Liver (tissue), 9 donors: Measurements from ENCODE around the gene WIPF1. TPM values are rescaled to one million over a fixed set of nuclear protein-coding genes. Genes with fewer than 3 reads are reported as not detected.

Source experiments
- DNase-seq: peaks from one replicate; pipeline ENCODE4 v3.0.0-alpha.2; 2017; ENCODE audit warnings: low spot score
- H3K27ac ChIP-seq, 2 donors: one replicate each; pipeline ENCODE4 v1.7.0; 2013; ENCODE audit warnings: inconsistent platforms in 2 of 2, low read length in 2 of 2, control low read depth in 1 of 2, low read depth in 1 of 2, mild to moderate bottlenecking in 1 of 2
- H3K27me3 ChIP-seq, 4 donors: one replicate each; pipeline versions ENCODE4 v1.6.1 to v1.7.0; 2013; ENCODE audit warnings: low read length in 3 of 4, inconsistent platforms in 1 of 4, mild to moderate bottlenecking in 1 of 4, moderate library complexity in 1 of 4; ENCODE audit not compliant: control insufficient read depth in 4 of 4, insufficient read depth in 4 of 4
- H3K36me3 ChIP-seq, 4 donors: one replicate each; pipeline versions ENCODE4 v1.6.1 to v1.7.0; 2013; ENCODE audit warnings: low read length in 3 of 4, mild to moderate bottlenecking in 3 of 4, low read depth in 1 of 4, moderate library complexity in 1 of 4; ENCODE audit not compliant: control insufficient read depth in 4 of 4, insufficient read depth in 3 of 4
- H3K4me1 ChIP-seq, 4 donors: one replicate each; pipeline versions ENCODE4 v1.6.1 to v1.7.0; 2013; ENCODE audit warnings: low read length in 3 of 4, mild to moderate bottlenecking in 3 of 4, moderate library complexity in 1 of 4; ENCODE audit not compliant: control insufficient read depth in 4 of 4, insufficient read depth in 4 of 4
- H3K4me3 ChIP-seq, 3 donors: one replicate each; pipeline versions ENCODE4 v1.6.1 to v1.7.0; 2013; ENCODE audit warnings: low read length in 3 of 3, control low read depth in 1 of 3, low read depth in 1 of 3, mild to moderate bottlenecking in 1 of 3
- H3K9ac ChIP-seq, 2 donors: one replicate each; pipeline ENCODE4 v1.7.0; 2013; ENCODE audit warnings: low read length in 2 of 2, mild to moderate bottlenecking in 2 of 2, moderate library complexity in 2 of 2, control low read depth in 1 of 2, low read depth in 1 of 2
- H3K9me3 ChIP-seq, 4 donors: one replicate each; pipeline versions ENCODE4 v1.6.1 to v1.7.0; 2013; ENCODE audit warnings: low read length in 3 of 4; ENCODE audit not compliant: control insufficient read depth in 4 of 4
- ATF3 ChIP-seq: IDR thresholded peaks from 2 replicates; pipeline ENCODE4 v1.6.1; 2016; ENCODE audit warnings: antibody characterized with exemption
- CTCF ChIP-seq: fragments of 150-350 bp; IDR thresholded peaks from 2 replicates; pipeline ENCODE4 v1.5.1; 2017; ENCODE audit warnings: improper control_type of control experiment, low read depth, low read length; ENCODE audit not compliant: missing input control
- EGR1 ChIP-seq, 2 donors: IDR thresholded peaks; 2 replicates each; pipeline ENCODE4 v1.6.1; 2016 to 2018; ENCODE audit warnings: antibody characterized with exemption in 2 of 2, low read depth in 2 of 2
- FOXA1 ChIP-seq: IDR thresholded peaks from 2 replicates; pipeline ENCODE4 v1.6.1; 2016; ENCODE audit warnings: antibody characterized with exemption
- FOXA2 ChIP-seq: IDR thresholded peaks from 2 replicates; pipeline ENCODE4 v1.6.1; 2016; ENCODE audit warnings: antibody characterized with exemption
- HNF4A ChIP-seq, 2 donors: conservative IDR thresholded peaks; 2 replicates each; pipeline ENCODE4 v1.6.1; 2016; ENCODE audit warnings: antibody characterized with exemption in 2 of 2, mild to moderate bottlenecking in 2 of 2
- HNF4G ChIP-seq: IDR thresholded peaks from 2 replicates; pipeline ENCODE4 v1.6.1; 2016; ENCODE audit warnings: antibody characterized with exemption
- JUND ChIP-seq, 2 donors: IDR thresholded peaks; 2 replicates each; pipeline ENCODE4 v1.6.1; 2016; ENCODE audit warnings: antibody characterized with exemption in 2 of 2
- NR2F2 ChIP-seq: IDR thresholded peaks from 2 replicates; pipeline ENCODE4 v1.6.1; 2016; ENCODE audit warnings: antibody characterized with exemption
- RAD21 ChIP-seq, 2 donors: IDR thresholded peaks; 2 replicates each; pipeline ENCODE4 v1.6.1; 2016; ENCODE audit warnings: antibody characterized with exemption in 2 of 2, mild to moderate bottlenecking in 2 of 2
- REST ChIP-seq: IDR thresholded peaks from 2 replicates; pipeline ENCODE4 v1.6.1; 2016; ENCODE audit warnings: antibody characterized with exemption, mild to moderate bottlenecking
- RXRA ChIP-seq, 2 donors: IDR thresholded peaks; 2 replicates each; pipeline ENCODE4 v1.6.1; 2017 to 2018; ENCODE audit warnings: antibody characterized with exemption in 2 of 2, mild to moderate bottlenecking in 1 of 2
- SP1 ChIP-seq: IDR thresholded peaks from 2 replicates; pipeline ENCODE4 v1.6.1; 2018; ENCODE audit warnings: antibody characterized with exemption, mild to moderate bottlenecking
- TAF1 ChIP-seq: conservative IDR thresholded peaks from 2 replicates; pipeline ENCODE4 v1.6.1; 2016; ENCODE audit warnings: antibody characterized with exemption, mild to moderate bottlenecking
- YY1 ChIP-seq: IDR thresholded peaks from 2 replicates; pipeline ENCODE4 v1.6.1; 2016; ENCODE audit warnings: antibody characterized with exemption, mild to moderate bottlenecking
- WGBS: extraction: QIAGEN DNeasy Blood & Tissue Kit; methylation state at CpG from one replicate; pipeline ENCODE4 v1.1.7; 2013; 5-methylcytosine and 5-hydroxymethylcytosine counted together
- polyA plus RNA-seq, 2 donors: library from polyadenylated mRNA; stranded (reverse) in 1 of 2; unstranded in 1 of 2; fragments of 200-250 nt in 1 of 2; fragments of >200 nt in 1 of 2; fragmentation: Nextera tagmentation in 1 of 2; extraction: Ambion mirVana in 1 of 2; gene quantifications; one replicate each; pipeline versions ENCODE4 v1.2.1 to v1.2.3, GENCODE V29; 2013 to 2015
- total RNA-seq, 2 donors: library from RNA; depleted of rRNA; stranded (reverse); fragments of >200 nt; gene quantifications; one replicate each; pipeline ENCODE4 v1.2.3, GENCODE V29; 2014
- donor health status: healthy.
- donor health status: healthy.
- donor health status: healthy.
- donor health status: healthy.
- donor health status: healthy.

Gene WIPF1
- total and polyA plus RNA-seq, 4 donors = 4.7 to 7.7 (median 6.3) TPM

DNA sequence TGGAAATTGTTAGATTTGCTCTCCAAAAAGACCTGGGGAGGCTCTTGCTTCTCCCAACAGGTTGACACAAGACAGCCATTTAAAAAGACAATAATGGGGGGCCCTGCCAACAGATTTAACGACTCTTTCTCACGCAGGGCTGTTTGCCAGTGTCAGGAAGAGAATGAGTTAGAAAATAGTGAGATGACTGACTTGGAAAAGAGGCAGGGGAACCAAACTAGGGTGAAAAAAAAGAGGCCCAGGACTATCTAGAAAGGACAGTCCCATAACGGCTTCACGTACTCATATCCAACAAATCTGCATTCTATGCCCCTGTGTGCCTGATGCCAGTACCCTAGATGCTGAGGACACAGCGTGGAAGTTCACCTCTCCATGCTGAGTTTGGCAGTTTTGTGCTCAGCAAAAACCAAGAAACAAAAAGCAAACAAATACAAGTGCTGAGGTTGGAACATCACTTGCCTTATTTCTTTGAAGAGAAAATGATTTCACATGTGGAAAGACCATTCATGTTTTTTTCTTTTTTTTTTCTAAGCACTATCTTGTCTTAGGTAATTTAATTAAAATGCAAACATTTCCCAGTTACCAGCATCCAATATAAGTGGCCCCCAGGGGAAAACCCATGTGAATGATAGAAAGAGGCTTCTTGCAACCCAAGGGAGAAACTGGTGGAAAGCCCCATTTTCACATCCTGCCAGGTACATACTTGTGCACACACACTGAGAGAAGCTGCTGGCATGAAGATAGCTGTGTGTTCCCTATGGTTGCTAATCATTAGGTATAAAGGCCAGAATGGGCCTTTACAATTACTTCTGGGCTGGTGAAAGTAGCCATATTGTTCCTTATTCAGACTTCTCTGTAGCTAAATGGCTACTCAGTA lies 10.6 kb upstream of the WIPF1 start:
- Histone ChIP-seq H3K9ac (no peak overlapping the region), H3K4me3 (no peak overlapping the region), H3K4me1 (peaks cover 4 to 11% (median 4%) of the 10 kb centered on the region in 4 donors), H3K27ac (no peak overlapping the region), H3K27me3 (no peaks in the 10 kb centered on the region), H3K36me3 (no peaks in the 10 kb centered on the region), H3K9me3 (no peaks in the 10 kb centered on the region)
- 86% methylated on average over 5 of the region's 5 CpGs for WGBS
- no peak for TF ChIP-seq RXRA (IDR thresholded peaks at IDR 0.05)
- TF ChIP-seq RAD21 (IDR thresholded peaks at IDR 0.05) = no peak
- no peak for TF ChIP-seq FOXA2
- TF ChIP-seq HNF4A (conservative IDR thresholded peaks at IDR 0.05) = no peak
- TF ChIP-seq ATF3 = no peak
- no peak for TF ChIP-seq HNF4G
- no peak for TF ChIP-seq SP1
- no peak for TF ChIP-seq FOXA1
- no peak for TF ChIP-seq JUND (IDR thresholded peaks at IDR 0.05)
- TF ChIP-seq YY1 = no peak
- no peak for TF ChIP-seq TAF1
- no peak for DNase-seq

DNA sequence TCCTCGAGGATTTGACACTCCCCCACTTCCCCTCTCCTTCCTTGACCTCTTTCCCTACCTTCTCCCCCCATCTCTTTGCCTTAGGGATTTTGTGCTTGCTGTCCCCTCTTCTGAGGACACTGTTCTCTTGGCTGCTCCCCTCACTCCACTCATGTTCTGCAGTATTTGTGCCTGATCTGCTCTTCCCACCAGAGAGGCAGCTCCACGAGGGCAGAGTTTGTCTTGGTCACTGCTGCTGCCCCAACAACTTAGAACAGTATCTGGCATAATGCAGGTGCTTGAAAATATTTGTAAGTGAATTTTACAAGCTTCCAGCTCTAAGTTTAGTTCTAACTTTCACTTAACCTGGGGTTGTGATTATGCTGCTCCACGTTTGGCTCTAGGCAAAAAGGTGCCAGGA lies 10.0 kb upstream of the WIPF1 start:
- 78% methylated on average over 3 of the region's 3 CpGs for WGBS
- Histone ChIP-seq H3K4me3 (no peak overlapping the region), H3K27me3 (no peaks in the 10 kb centered on the region), H3K4me1 (peaks cover 0 to 6% (median 3%) of the 10 kb centered on the region in 4 donors), H3K9ac (no peak overlapping the region), H3K27ac (no peak overlapping the region), H3K9me3 (no peaks in the 10 kb centered on the region), H3K36me3 (no peaks in the 10 kb centered on the region)
- DNase-seq = no peak
- TF ChIP-seq CTCF (no peak), FOXA2 (no peak), NR2F2 (no peak), SP1 (no peak), TAF1 (no peak), EGR1 (IDR thresholded peaks at IDR 0.05; ENCODE audit: low read depth in 2 of 2) (no peak), JUND (IDR thresholded peaks at IDR 0.05) (no peak), YY1 (no peak), REST (no peak), HNF4A (conservative IDR thresholded peaks at IDR 0.05) (no peak), HNF4G (no peak), FOXA1 (no peak), ATF3 (no peak)
